DND-41 (cell line): ENCODE measurements around the gene ANGPTL8.

Experiments used
- ATAC-seq: fragments of 200-7000 bp; cut with Tn5 transposase; 3 replicates; pipeline ENCODE4 v1.9.1; 2021; ENCODE audit warnings: low read depth; ENCODE audit not compliant: insufficient read depth
- DNase-seq: peaks from one replicate; pipeline ENCODE4 v3.0.0-alpha.2; 2020
- H2AFZ ChIP-seq: 2 replicates; pipeline ENCODE4 v1.6.0; 2012; ENCODE audit warnings: low read depth, low read length
- H3K27ac ChIP-seq: 2 replicates; pipeline ENCODE4 v1.5.1; 2012; ENCODE audit warnings: low read length, inconsistent platforms
- H3K27me3 ChIP-seq: fragments of 200-600 bp; sonication (generic); 2 replicates; pipeline ENCODE4 v1.6.0; 2012; ENCODE audit warnings: low read length, mild to moderate bottlenecking, inconsistent platforms; ENCODE audit not compliant: insufficient read depth, poor library complexity
- H3K36me3 ChIP-seq: 2 replicates; pipeline ENCODE4 v1.5.1; 2012; ENCODE audit warnings: low read length, inconsistent platforms; ENCODE audit not compliant: insufficient read depth
- H3K4me1 ChIP-seq: 2 replicates; pipeline ENCODE4 v1.5.1; 2012; ENCODE audit warnings: mild to moderate bottlenecking, low read length; ENCODE audit not compliant: insufficient read depth
- H3K4me2 ChIP-seq: 2 replicates; pipeline ENCODE4 v1.6.0; 2012; ENCODE audit warnings: mild to moderate bottlenecking, moderate library complexity, low read length, inconsistent platforms; ENCODE audit not compliant: insufficient read depth
- H3K4me3 ChIP-seq, 2 experiments: fragments of 200-600 bp in 1 of 2; shearing (Covaris generic) in 1 of 2; 2 replicates each; pipeline ENCODE4 v1.5.1; 2012 to 2016; ENCODE audit warnings: inconsistent platforms in 2 of 2, low read length in 2 of 2, mild to moderate bottlenecking in 2 of 2, low read depth in 1 of 2, moderate library complexity in 1 of 2
- H3K79me2 ChIP-seq: 2 replicates; pipeline ENCODE4 v1.6.0; 2012; ENCODE audit warnings: low read length, inconsistent platforms; ENCODE audit not compliant: insufficient read depth
- H3K9ac ChIP-seq: 2 replicates; pipeline ENCODE4 v1.6.0; 2012; ENCODE audit warnings: low read depth, mild to moderate bottlenecking, inconsistent platforms, low read length, moderate library complexity
- H3K9me3 ChIP-seq: 2 replicates; pipeline ENCODE4 v1.5.1; 2012; ENCODE audit warnings: low read length, moderate library complexity, mild to moderate bottlenecking, inconsistent platforms; ENCODE audit not compliant: insufficient read depth, severe bottlenecking
- H4K20me1 ChIP-seq: 2 replicates; pipeline ENCODE4 v1.6.0; 2012; ENCODE audit warnings: low read length; ENCODE audit not compliant: insufficient read depth
- CTCF ChIP-seq: IDR thresholded peaks from 2 replicates; pipeline ENCODE4 v1.5.1; 2012; ENCODE audit warnings: borderline replicate concordance, low read length, moderate library complexity, mild to moderate bottlenecking; ENCODE audit not compliant: poor library complexity, severe bottlenecking; ENCODE audit errors: extremely low read depth
- EZH2 ChIP-seq: IDR thresholded peaks from 3 replicates; pipeline ENCODE4 v1.6.1; 2012; ENCODE audit warnings: borderline replicate concordance, low read depth, mild to moderate bottlenecking, moderate library complexity, low read length, inconsistent platforms; ENCODE audit not compliant: severe bottlenecking

ANGPTL8 gene

GRCh38 chr19:11244846-11245589 lies 5.6 kb downstream of the ANGPTL8 start:
- no peak overlapping the region for H3K9ac ChIP-seq
- no peaks in the 10 kb centered on the region for H4K20me1 ChIP-seq
- ATAC-seq, result no peak
- H3K4me1 ChIP-seq, result peaks cover 2% of the 10 kb centered on the region; the same call in 1 of the 2 replicates
- H3K27ac ChIP-seq, result no peak overlapping the region
- H3K9me3 ChIP-seq, result no peaks in the 10 kb centered on the region
- H3K79me2 ChIP-seq, result no peaks in the 10 kb centered on the region
- no peak for TF ChIP-seq CTCF
- no peak for TF ChIP-seq EZH2
- no peaks in the 10 kb centered on the region for H3K27me3 ChIP-seq
- no peak overlapping the region for H3K4me3 ChIP-seq
- no peak overlapping the region for H3K4me2 ChIP-seq
- no peak for DNase-seq
- no peak overlapping the region for H2AFZ ChIP-seq
- H3K36me3 ChIP-seq, result no peaks in the 10 kb centered on the region

- no peak overlapping the region for H3K4me2 ChIP-seq
- H2AFZ ChIP-seq, result no peak overlapping the region
- H3K9me3 ChIP-seq, result no peaks in the 10 kb centered on the region
- H3K9ac ChIP-seq, result no peak overlapping the region
- ATAC-seq, result no peak
- no peak for DNase-seq
- no peaks in the 10 kb centered on the region for H3K27me3 ChIP-seq
- no peaks in the 10 kb centered on the region for H3K79me2 ChIP-seq
- no peak for TF ChIP-seq EZH2
- no peak for TF ChIP-seq CTCF
- H3K27ac ChIP-seq, result no peak overlapping the region
- no peaks in the 10 kb centered on the region for H4K20me1 ChIP-seq
- no peak overlapping the region for H3K4me3 ChIP-seq
- peaks cover 2% of the 10 kb centered on the region; the same call in 1 of the 2 replicates for H3K4me1 ChIP-seq
- H3K36me3 ChIP-seq, result no peaks in the 10 kb centered on the region
These were observed 7.5 kb downstream of the ANGPTL8 start for GRCh38 chr19:11246941-11247340.

- no peaks in the 10 kb centered on the region for H3K27me3 ChIP-seq
- no peak overlapping the region for H2AFZ ChIP-seq
- no peak overlapping the region for H3K4me2 ChIP-seq
- no peak overlapping the region for H3K4me3 ChIP-seq
- peaks cover 2% of the 10 kb centered on the region; the same call in 1 of the 2 replicates for H3K4me1 ChIP-seq
- ATAC-seq, result no peak
- TF ChIP-seq EZH2, result no peak
- no peak for TF ChIP-seq CTCF
- no peak overlapping the region for H3K27ac ChIP-seq
- H4K20me1 ChIP-seq, result no peaks in the 10 kb centered on the region
- H3K36me3 ChIP-seq, result no peaks in the 10 kb centered on the region
- no peaks in the 10 kb centered on the region for H3K9me3 ChIP-seq
- DNase-seq, result no peak
- no peak overlapping the region for H3K9ac ChIP-seq
- no peaks in the 10 kb centered on the region for H3K79me2 ChIP-seq
These were observed 8.0 kb downstream of the ANGPTL8 start for GRCh38 chr19:11247391-11247790.

GRCh38 chr19:11247934-11248333 lies 8.5 kb downstream of the ANGPTL8 start:
- Histone ChIP-seq H3K9me3 (no peaks in the 10 kb centered on the region), H3K27me3 (no peaks in the 10 kb centered on the region), H3K79me2 (no peaks in the 10 kb centered on the region), H3K4me1 (peaks cover 2% of the 10 kb centered on the region; the same call in 1 of the 2 replicates), H3K36me3 (no peaks in the 10 kb centered on the region), H4K20me1 (no peaks in the 10 kb centered on the region), H3K4me2 (no peak overlapping the region), H3K4me3 (no peak overlapping the region), H3K9ac (no peak overlapping the region), H3K27ac (no peak overlapping the region), H2AFZ (no peak overlapping the region)
- no peak for ATAC-seq
- DNase-seq, result no peak
- TF ChIP-seq CTCF (no peak), EZH2 (no peak)
